GM12878 (cell line): ENCODE results near the gene TOP3A. TPM values are rescaled to one million over a fixed set of nuclear protein-coding genes. Genes with fewer than 3 reads are reported as not detected.

Experiments
- CHD2 ChIP-seq: IDR thresholded peaks from 2 replicates; pipeline ENCODE4 v1.6.1; 2011; ENCODE audit warnings: low read depth, low read length, improper control_type of control experiment, borderline replicate concordance
- MTA3 ChIP-seq: IDR thresholded peaks from 2 replicates; pipeline ENCODE4 v1.6.1; 2012; ENCODE audit warnings: low read length, inconsistent platforms, borderline replicate concordance
- MYB ChIP-seq: fragments of 150-350 bp; IDR thresholded peaks from 2 replicates; pipeline ENCODE4 v1.6.1; 2014; ENCODE audit warnings: mild to moderate bottlenecking, low read depth, low read length, borderline replicate concordance
- PAX5 ChIP-seq: IDR thresholded peaks from 2 replicates; pipeline ENCODE4 v1.6.1; 2011; ENCODE audit warnings: low read depth, low read length, borderline replicate concordance
- SMARCA5 ChIP-seq: fragments of 450-650 bp; IDR thresholded peaks from 2 replicates; pipeline ENCODE4 v1.6.1; 2017; ENCODE audit warnings: mild to moderate bottlenecking
- SREBF2 ChIP-seq: IDR thresholded peaks from 2 replicates; pipeline ENCODE4 v1.6.1; 2012; ENCODE audit warnings: mild to moderate bottlenecking, low read length
- polyA plus RNA-seq, 11 experiments: library from polyadenylated mRNA; depleted of rRNA in 4 of 11; unstranded in 6 of 11; stranded (reverse) in 5 of 11; fragments of >200 nt; fragmentation: Nextera tagmentation in 4 of 11; fragmentation: Illumina TruSeq in 1 of 11; extraction: Ambion mirVana in 4 of 11; extraction: Trizol in 1 of 11; gene quantifications; 1 replicate in 1 of 11; 2 replicates in 10 of 11; pipeline versions ENCODE4 v1.2.1 to v1.2.3, GENCODE V29; 2011 to 2016; ENCODE audit warnings: inconsistent platforms in 2 of 11, missing spikeins in 2 of 11, low read depth in 1 of 11
- total RNA-seq, 4 experiments: library from RNA; depleted of rRNA in 3 of 4; stranded (reverse); fragments of >200 nt in 3 of 4; fragmentation: Illumina TruSeq in 1 of 4; extraction: Trizol in 1 of 4; gene quantifications; 2 replicates each; pipeline versions ENCODE4 v1.2.1 to v1.2.3, GENCODE V29; 2013 to 2021
- TF ChIP-seq, protein P1 (sequence below): fragments of 450-650 bp; IDR thresholded peaks from 2 replicates; pipeline ENCODE4 v1.6.1; 2018; ENCODE audit warnings: mild to moderate bottlenecking, low read depth, moderate library complexity; ENCODE audit not compliant: partially characterized antibody
- TF ChIP-seq, protein P2 (sequence below), 3 experiments: IDR thresholded peaks in 2 of 3; conservative IDR thresholded peaks in 1 of 3; 2 replicates each; pipeline ENCODE4 v1.5.1; 2011; ENCODE audit warnings: low read depth in 3 of 3, low read length in 3 of 3, mild to moderate bottlenecking in 3 of 3, control low read depth in 2 of 3, moderate library complexity in 2 of 3, inconsistent platforms in 1 of 3, mixed read lengths in 1 of 3; ENCODE audit not compliant: control insufficient read depth in 2 of 3, insufficient read depth in 1 of 3; ENCODE audit errors: extremely low read depth in 1 of 3
- TF ChIP-seq, protein P3 (sequence below): fragments of 450-650 bp; formaldehyde crosslinking; IDR thresholded peaks from 2 replicates; pipeline ENCODE4 v1.4.0; 2022; ENCODE audit warnings: mild to moderate bottlenecking, moderate library complexity

The TOP3A gene
- total and polyA plus RNA-seq, 10 of the 15 experiments (the other 5 are each of a cell fraction or from before 2014, with no cell fraction given) = 4.2 to 51.9 (median 31.8) TPM

DNA sequence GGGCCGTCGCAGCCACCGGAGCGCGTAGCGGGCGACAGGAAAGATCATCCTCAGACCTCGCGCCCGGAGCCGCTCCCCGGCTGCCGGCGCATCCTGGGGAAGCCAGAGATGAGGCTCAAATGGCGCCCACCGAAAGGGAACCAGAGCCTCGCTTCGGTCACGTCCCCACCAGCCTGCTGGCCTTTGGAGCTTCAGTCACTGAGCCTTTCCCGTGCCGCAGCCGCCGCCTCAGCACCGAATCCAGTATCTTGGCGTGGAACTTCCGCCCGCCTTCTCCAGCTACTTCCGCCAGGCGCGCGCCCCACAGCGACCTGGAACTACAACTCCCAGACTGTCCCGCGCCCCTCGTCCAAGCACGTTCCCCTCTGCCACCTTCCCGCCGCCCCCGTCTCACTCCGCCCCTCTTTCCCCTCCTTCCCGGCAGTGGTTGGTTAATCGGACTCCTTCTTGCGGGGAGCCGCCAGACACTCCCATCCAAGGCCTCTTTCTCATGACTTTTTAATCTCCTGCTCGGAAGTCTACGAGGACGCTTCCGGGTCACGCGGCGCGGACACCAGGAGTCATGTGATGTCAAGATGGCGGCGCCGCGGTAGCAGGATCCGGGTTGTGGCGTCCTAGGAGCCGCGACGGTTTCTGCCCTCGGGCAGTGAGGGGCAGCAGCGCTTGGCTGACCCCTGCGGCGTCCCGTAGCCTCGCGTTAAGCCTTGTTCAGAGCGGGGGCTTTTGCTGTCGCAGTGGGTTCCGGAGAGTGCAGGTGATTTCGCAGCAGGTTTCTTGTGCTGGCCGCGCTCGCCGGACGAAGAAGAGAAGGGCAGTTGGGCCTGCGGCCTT is at the start of gene TOP3A, which contains the start of gene SMCR8 (continued):
- TF ChIP-seq, protein P1, sequence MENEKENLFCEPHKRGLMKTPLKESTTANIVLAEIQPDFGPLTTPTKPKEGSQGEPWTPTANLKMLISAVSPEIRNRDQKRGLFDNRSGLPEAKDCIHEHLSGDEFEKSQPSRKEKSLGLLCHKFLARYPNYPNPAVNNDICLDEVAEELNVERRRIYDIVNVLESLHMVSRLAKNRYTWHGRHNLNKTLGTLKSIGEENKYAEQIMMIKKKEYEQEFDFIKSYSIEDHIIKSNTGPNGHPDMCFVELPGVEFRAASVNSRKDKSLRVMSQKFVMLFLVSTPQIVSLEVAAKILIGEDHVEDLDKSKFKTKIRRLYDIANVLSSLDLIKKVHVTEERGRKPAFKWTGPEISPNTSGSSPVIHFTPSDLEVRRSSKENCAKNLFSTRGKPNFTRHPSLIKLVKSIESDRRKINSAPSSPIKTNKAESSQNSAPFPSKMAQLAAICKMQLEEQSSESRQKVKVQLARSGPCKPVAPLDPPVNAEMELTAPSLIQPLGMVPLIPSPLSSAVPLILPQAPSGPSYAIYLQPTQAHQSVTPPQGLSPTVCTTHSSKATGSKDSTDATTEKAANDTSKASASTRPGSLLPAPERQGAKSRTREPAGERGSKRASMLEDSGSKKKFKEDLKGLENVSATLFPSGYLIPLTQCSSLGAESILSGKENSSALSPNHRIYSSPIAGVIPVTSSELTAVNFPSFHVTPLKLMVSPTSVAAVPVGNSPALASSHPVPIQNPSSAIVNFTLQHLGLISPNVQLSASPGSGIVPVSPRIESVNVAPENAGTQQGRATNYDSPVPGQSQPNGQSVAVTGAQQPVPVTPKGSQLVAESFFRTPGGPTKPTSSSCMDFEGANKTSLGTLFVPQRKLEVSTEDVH = peak; percentile 83
- TF ChIP-seq, protein P2, sequence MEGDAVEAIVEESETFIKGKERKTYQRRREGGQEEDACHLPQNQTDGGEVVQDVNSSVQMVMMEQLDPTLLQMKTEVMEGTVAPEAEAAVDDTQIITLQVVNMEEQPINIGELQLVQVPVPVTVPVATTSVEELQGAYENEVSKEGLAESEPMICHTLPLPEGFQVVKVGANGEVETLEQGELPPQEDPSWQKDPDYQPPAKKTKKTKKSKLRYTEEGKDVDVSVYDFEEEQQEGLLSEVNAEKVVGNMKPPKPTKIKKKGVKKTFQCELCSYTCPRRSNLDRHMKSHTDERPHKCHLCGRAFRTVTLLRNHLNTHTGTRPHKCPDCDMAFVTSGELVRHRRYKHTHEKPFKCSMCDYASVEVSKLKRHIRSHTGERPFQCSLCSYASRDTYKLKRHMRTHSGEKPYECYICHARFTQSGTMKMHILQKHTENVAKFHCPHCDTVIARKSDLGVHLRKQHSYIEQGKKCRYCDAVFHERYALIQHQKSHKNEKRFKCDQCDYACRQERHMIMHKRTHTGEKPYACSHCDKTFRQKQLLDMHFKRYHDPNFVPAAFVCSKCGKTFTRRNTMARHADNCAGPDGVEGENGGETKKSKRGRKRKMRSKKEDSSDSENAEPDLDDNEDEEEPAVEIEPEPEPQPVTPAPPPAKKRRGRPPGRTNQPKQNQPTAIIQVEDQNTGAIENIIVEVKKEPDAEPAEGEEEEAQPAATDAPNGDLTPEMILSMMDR (IDR thresholded peaks at IDR 0.05 in 2 of 3, conservative IDR thresholded peaks at IDR 0.05 in 1 of 3; ENCODE audit: control insufficient read depth in 2 of 3, extremely low read depth in 1 of 3, insufficient read depth in 1 of 3, low read depth in 3 of 3, low read length in 3 of 3) = no peak
- peak; percentile 12; the same call in 1 of the 2 replicates for TF ChIP-seq CHD2
- TF ChIP-seq PAX5 = 0 out of 2 replicates have a peak, but pooled peaks have one; percentile 19
- TF ChIP-seq MYB = no peak
- no peak for TF ChIP-seq MTA3
- TF ChIP-seq SREBF2 = no peak
- TF ChIP-seq SMARCA5 = no peak; the same call in 1 of the 2 replicates
- TF ChIP-seq, protein P3, sequence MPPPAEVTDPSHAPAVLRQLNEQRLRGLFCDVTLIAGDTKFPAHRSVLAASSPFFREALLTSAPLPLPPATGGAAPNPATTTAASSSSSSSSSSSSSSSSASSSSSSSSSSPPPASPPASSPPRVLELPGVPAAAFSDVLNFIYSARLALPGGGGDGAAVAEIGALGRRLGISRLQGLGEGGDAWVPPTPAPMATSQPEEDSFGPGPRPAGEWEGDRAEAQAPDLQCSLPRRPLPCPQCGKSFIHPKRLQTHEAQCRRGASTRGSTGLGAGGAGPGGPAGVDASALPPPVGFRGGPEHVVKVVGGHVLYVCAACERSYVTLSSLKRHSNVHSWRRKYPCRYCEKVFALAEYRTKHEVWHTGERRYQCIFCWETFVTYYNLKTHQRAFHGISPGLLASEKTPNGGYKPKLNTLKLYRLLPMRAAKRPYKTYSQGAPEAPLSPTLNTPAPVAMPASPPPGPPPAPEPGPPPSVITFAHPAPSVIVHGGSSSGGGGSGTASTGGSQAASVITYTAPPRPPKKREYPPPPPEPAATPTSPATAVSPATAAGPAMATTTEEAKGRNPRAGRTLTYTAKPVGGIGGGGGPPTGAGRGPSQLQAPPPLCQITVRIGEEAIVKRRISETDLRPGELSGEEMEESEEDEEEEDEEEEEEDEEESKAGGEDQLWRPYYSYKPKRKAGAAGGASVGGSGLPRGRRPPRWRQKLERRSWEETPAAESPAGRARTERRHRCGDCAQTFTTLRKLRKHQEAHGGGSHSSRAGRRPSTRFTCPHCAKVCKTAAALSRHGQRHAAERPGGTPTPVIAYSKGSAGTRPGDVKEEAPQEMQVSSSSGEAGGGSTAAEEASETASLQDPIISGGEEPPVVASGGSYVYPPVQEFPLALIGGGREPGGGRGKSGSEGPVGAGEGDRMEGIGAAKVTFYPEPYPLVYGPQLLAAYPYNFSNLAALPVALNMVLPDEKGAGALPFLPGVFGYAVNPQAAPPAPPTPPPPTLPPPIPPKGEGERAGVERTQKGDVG = no peak
- TF ChIP-seq, all 136 proteins: peak for 57
